ENCODE data around the gene CCNC.

Gene CCNC

DNA sequence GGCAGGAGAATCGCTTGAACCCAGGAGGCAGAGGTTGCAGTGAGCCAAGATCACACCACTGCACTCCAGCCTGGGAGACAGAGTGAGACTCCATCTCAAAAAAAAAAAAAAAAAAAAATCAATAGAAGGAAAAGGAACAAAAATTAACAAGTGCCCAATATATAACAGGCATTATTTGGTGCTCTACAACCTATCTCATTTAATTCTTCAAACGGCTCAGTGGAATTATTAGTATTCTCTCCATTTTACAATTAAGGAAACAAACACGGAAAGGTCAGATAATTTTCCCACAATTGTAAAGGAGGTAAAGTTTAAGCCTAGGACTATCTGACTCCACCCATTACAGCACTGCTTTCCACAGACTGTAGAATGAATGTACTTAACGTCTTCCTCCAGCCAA lies 19.8 kb downstream of the CCNC start:
- no peak for DNase-seq (ENCODE audit: low read depth in 2 of 2)

DNA sequence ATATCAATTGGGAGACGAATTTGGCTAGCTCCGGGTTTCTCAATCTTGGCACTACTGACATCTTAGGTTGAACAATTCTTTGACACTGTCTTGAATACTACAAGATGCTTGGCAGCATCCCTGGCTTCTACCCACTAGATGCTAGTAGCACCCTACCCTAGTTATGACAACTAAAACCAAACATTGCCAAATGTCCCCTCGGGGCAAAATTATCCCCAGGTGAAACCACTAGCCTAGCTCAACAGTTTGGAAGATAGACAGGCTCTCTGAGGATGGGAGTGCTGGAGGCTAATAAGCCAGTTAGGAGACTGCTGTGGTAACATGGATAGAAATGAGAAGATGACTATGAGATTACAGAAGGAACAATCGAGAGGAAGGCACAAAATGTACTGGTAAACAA lies 20.9 kb downstream of the CCNC start:
- DNase-seq (ENCODE audit: low read depth in 2 of 2), result no peak

DNA sequence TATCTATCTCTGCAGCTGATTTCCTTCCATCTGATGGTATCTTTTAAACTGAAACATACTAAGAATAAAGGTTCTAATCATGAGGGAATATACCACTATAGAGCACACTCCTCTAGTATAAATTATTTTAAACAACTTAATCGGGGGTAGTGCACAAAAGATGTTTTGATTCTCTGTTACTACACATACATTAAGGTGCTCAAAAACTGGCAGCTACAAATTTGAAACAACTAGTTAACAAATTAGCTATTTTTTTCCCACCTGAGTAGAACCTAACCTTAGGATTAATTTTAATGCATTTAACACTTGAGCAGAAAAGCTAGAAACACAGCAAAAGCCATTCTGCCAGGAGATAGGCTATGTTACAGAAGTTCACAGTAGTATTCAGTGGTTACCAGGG lies 23.0 kb downstream of the CCNC start:
- DNase-seq (ENCODE audit: low read depth in 2 of 2), result no peak

DNA sequence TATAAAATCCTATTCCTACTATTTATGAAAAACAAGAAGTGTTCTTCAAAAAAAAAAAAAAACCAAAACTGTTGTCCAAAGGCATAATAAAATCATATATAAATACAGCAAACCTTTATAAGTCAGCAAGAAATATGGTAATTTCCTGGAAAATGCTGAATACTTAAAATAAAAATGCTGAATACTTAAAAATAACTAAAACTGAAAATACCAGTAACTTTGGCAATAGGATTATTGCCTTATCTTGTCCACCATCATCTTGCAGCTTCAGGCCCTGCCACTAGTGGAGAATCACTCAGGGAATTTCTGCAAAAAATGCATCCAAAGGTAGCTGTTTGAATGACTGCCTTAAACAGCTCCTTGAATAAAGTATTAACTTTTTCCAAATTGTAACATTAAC lies 24.5 kb downstream of the CCNC start:
- DNase-seq (ENCODE audit: low read depth in 2 of 2), result no peak

DNA sequence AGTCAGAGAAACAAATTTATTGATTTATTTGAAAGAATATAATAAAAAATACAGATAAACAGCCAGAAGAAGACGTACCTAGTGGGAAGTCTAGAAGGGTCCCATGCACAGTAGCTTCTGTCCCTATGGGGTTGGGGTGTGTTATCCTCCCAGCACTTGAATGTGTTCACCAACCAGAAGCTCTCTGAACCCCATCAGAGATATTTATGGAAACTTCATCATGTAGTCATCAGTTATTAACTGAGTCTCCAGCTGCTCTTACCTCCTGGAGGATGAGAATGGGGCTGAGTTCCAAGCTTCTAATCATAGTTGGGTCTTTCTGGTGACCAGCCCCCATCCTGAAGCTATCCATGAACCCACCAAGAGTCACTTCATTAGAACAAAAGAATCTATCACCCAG lies 37.8 kb downstream of the CCNC start:
- DNase-seq (ENCODE audit: low read depth in 2 of 2), result no peak

DNA sequence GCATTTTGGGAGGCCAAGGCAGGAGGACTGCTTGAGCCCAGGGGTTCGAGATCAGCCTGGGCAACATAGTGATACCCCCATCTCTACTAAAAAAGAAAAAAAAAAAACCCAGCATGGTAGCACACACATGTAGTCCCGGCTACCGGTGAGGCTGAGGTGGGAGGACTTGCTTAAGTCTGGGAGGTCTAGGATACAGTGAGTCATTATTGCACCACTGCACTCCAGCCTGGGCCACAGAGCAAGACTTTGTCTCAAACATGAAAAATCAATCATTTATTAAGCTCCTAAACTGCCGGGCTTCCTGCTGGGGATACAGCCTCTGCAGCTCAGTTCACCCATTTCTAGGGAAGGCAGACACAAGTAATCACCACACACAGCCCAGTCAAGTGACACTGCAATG lies 45.9 kb downstream of the CCNC start:
- no peak for DNase-seq (ENCODE audit: low read depth in 2 of 2)

DNA sequence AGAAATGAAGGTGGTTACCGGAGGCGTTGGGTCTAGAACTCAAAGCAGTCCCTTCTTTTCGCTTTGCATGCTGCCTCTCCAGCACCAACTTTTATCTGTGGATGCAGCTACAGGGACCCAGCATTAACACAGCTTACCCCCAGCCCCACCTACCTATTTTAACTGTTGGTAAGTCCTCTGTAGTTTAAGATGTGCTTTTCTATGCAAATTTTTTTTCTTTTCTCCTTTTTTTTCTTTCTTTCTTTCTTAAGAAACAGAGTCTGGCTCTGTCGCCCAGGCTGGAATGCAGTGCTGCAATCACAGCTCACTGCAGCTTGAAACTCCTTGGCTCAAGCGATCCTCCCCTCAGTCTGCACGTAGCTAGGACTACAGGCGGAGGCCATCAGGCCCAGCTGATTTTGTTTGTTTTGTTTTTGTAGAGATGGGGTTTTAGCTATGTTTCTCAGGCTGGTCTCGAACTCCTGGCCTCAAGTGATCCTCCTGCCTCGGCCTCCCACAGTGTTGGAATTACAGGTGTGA lies 46.8 kb downstream of the CCNC start:
- no peak for DNase-seq (ENCODE audit: low read depth in 2 of 2)

DNA sequence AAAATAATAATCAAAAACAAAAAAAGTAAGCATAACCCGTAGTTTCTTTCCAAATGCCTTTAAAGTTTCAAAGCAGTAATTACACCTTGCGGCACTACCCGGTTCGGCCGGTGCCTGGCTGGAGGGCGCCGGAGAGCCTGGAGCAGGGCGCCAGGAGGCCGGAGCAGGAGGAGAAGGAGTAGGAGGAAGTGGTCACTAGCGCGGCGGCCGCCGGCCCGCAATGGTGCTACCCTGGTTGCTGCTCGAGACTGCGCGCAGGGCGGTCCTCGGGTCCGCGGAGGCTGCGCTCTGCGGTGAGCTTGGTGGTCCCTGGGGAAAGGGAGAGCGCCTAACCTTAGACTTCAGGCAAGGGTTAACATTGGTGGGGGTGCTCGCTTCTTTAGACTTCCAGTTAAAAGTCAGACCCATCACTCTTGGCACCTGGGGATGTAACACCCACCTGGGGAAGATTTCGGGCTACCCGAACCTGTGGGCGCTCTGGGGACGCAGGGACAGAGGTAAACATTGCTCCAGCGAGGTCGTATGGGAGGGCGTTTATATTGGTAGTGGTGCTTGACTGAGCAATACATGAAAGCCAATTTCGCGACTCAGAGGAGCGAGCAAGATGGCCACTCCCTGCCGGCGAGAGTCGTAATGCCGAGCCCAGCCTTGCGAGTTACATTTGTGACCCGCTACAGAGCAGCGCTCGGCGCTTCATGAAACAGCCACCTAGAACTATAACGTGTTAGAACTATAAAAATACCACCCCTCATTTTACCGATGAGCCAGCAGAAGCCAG lies 47.4 kb downstream of the CCNC start:
- DNase-seq (ENCODE audit: low read depth in 2 of 2), result peak; percentile 10

DNA sequence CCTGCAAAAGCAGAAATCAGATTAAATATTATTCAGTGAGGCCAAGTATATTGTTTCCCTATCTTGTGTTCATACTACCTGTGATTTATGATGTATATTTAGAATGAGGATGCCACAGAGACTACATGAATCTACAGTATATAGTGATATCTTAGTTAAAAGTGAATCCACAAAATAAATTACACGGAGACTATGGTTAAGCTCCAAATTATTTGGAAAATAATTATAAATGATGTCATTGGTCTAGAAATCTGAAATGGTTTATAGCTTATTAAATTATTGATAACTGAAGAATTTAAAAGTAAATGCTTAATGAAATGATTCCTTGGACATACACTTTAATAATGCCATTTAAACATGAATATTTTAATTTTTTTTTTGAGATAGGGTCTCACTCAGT lies 49.0 kb downstream of the CCNC start:
- DNase-seq (ENCODE audit: low read depth in 2 of 2), result no peak

DNA sequence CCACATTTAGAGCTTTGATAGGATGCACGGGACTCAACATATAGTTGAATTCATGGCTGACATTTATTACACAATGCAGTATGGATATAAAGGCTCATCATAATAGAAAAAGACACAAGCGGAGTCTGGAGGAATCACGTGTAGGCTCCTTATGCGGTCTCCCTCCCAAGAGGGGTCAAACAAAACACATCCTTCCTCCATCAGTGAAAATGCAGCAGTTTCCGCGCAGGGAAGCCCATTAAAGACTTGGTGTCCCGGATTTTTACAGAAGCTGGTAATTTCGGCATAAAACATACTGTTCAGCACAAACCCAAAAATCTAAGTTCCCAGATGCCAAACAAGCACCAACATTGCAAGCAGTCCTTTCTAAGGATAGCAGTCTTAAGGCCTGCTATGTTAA lies 54.4 kb downstream of the CCNC start:
- DNase-seq (ENCODE audit: low read depth in 2 of 2), result no peak

DNA sequence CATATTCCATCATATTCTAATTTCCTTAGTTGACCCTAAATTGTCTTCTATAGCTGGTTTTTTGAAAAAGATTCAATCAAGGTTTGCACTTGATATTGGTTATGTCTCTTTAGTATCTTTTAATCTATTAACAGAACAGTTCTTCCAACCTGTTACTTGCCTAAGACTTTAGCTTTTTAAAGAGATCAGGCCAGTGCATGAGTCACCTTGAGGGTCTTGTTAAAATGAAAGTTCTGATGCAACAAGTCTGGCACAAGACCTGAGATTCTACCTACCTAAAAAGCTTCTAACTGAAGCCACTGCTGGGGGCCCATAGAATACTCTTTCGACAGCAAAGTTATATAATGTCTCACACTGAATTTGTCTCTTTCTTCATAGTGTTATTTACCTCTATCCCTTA lies 56.4 kb downstream of the CCNC start:
- no peak for DNase-seq (ENCODE audit: low read depth in 2 of 2)

DNA sequence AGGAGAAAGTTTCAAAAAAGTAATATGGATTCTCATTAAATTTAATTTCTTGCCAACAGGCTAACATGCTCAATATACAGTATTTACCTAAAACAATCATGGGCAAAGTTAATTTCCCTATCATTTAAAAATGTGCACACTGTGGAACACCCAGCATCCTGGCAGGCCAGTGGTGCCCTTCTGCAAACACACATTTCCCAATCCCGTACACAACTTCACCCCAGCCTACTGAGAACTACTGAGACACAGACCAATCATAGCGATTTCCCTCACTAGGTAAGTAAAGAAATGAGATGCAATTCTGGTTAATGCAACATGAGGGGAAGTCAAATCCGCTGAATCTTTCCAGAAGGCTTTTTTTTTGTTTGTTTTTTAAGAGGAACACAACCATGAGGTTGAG lies 60.8 kb downstream of the CCNC start:
- DNase-seq (ENCODE audit: low read depth in 2 of 2), result no peak

DNA sequence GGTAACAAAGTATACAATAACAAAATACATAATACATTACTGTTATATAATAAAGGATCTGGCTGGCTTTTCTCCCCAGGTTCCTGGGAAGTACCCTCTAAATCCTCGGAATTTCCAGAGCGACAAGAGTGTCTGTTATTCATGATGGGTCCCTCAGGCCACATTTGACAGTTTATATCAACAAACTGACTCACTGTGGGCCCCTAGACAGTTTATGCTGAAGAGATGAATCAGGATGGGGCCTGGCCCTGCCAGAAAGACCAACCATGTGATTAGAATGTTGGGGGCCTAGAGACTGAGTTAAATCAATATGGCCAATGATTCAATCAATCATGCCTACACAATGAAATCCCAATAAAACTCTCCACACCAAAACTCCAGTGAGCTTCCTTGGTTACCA lies 66.7 kb downstream of the CCNC start:
- DNase-seq (ENCODE audit: low read depth in 2 of 2), result no peak

DNA sequence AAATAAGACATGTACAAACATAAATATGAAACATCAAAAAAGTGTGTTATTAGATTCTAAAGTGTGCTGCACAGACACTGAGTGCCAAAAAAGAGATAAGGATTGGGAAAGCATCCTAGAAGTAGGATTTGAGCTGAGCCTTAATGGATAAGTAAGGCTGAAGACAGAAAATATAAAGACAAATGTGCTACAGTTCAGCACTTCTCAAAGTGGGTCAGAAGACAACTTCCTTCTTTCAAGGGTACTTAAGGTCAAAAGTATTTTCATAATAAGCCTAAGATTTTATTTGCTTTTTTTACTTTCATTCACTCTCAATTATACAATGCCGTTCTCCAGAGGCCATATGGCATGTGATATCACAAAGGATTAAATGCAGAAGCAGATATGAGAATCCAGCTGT lies 70.0 kb downstream of the CCNC start:
- DNase-seq (ENCODE audit: low read depth in 2 of 2), result no peak

DNA sequence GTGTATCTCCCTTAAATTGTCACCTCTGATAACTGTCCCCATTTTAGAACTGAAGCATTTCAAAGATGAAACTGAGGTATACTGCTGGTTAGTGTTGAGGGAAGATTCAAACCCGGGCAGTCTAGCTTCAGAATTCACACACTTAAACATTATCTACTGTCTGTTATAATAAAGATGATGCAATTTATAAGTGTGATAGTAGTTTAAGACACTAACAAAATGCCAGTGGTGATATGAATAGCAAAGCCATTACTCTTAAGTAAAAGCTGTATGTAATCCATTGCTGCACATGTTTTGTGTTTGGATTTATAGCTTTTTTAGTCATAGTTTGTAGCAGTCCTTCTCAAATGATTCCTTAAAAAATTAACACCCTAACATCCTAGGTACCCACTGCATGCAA lies 73.0 kb downstream of the CCNC start:
- no peak for DNase-seq (ENCODE audit: low read depth in 2 of 2)

Measured in stimulated activated CD4-positive, alpha-beta T cell treated with anti-CD3 and anti-CD28 coated beads, Interleukin-1b, Interleukin-23, amount 100 ng/mL, for 1 hour (primary cell).